BE2C (cell line): ENCODE data around the gene AIDA.

Experiments
- DNase-seq: peaks from one replicate; pipeline ENCODE4 v3.0.0-alpha.2; 2020
- H3K27me3 ChIP-seq: fragments of 250-450 bp; sonication (Bioruptor Pico); 2 replicates; pipeline ENCODE4 v1.5.1; 2020; ENCODE audit warnings: mild to moderate bottlenecking
- H3K36me3 ChIP-seq: fragments of 250-450 bp; sonication (Bioruptor Pico); 2 replicates; pipeline ENCODE4 v1.5.1; 2020; ENCODE audit warnings: mild to moderate bottlenecking
- H3K4me1 ChIP-seq: fragments of 250-450 bp; sonication (Bioruptor Pico); 2 replicates; pipeline ENCODE4 v1.5.1; 2020
- H3K4me3 ChIP-seq: 2 replicates; pipeline ENCODE4 v1.5.1; 2011; ENCODE audit warnings: low read depth, low read length
- H3K9me3 ChIP-seq: fragments of 250-450 bp; sonication (Bioruptor Pico); 2 replicates; pipeline ENCODE4 v1.5.1; 2020
- CTCF ChIP-seq: IDR thresholded peaks from 2 replicates; pipeline ENCODE4 v1.5.1; 2012; ENCODE audit warnings: mild to moderate bottlenecking, low read depth, low read length

The AIDA gene

GRCh38 chr1:222622765-222623164, 89.5 kb downstream of the AIDA start:
- Histone ChIP-seq H3K4me1 (no peaks in the 10 kb centered on the region), H3K4me3 (no peak overlapping the region), H3K36me3 (peaks cover 15% of the 10 kb centered on the region), H3K9me3 (no peaks in the 10 kb centered on the region), H3K27me3 (no peaks in the 10 kb centered on the region)
- TF ChIP-seq CTCF = no peak
- DNase-seq = no peak

GRCh38 chr1:222620566-222620965, 91.7 kb downstream of the AIDA start:
- Histone ChIP-seq H3K27me3 (no peaks in the 10 kb centered on the region), H3K9me3 (no peaks in the 10 kb centered on the region), H3K4me1 (no peaks in the 10 kb centered on the region), H3K4me3 (no peak overlapping the region), H3K36me3 (peaks cover 3% of the 10 kb centered on the region)
- no peak for DNase-seq
- no peak for TF ChIP-seq CTCF

GRCh38 chr1:222618880-222619596, 93.3 kb downstream of the AIDA start:
- H3K9me3 ChIP-seq = no peaks in the 10 kb centered on the region
- H3K27me3 ChIP-seq = no peaks in the 10 kb centered on the region
- DNase-seq = peak; percentile 40
- peak overlapping the region; percentile 78 for H3K4me3 ChIP-seq
- TF ChIP-seq CTCF = no peak
- no peaks in the 10 kb centered on the region for H3K4me1 ChIP-seq
- H3K36me3 ChIP-seq = no peaks in the 10 kb centered on the region; the same call in 1 of the 2 replicates
